Tibial nerve (tissue), 4 donors: Measurements from ENCODE around the gene CTLA4. TPM values are rescaled to one million over a fixed set of nuclear protein-coding genes. Genes with fewer than 3 reads are reported as not detected.

Source experiments
- DNase-seq, 2 donors: peaks; one replicate each; pipeline ENCODE4 v3.0.0-alpha.2; 2019; ENCODE audit warnings: low spot score in 2 of 2
- H3K27ac ChIP-seq, 4 donors: fragments of 200-600 bp; sonication (generic) in 3 of 4; one replicate each; pipeline ENCODE4 v1.5.1; 2017 to 2019; ENCODE audit warnings: mild to moderate bottlenecking in 1 of 4
- H3K27me3 ChIP-seq, 2 donors: fragments of 200-600 bp; sonication (generic) in 1 of 2; one replicate each; pipeline versions ENCODE4 v1.5.1 to v1.6.0; 2017 to 2019
- H3K36me3 ChIP-seq, 3 donors: fragments of 200-600 bp; sonication (generic); one replicate each; pipeline ENCODE4 v1.5.1; 2018 to 2019
- H3K4me1 ChIP-seq, 4 donors: fragments of 200-600 bp; sonication (generic) in 3 of 4; one replicate each; pipeline ENCODE4 v1.5.1; 2017 to 2019
- H3K4me3 ChIP-seq, 4 donors: fragments of 200-600 bp; sonication (generic) in 3 of 4; one replicate each; pipeline ENCODE4 v1.5.1; 2017 to 2019; ENCODE audit warnings: mild to moderate bottlenecking in 1 of 4, moderate library complexity in 1 of 4
- H3K9me3 ChIP-seq, 4 donors: fragments of 200-600 bp; sonication (generic) in 3 of 4; one replicate each; pipeline ENCODE4 v1.5.1; 2017 to 2019
- CTCF ChIP-seq, 5 experiments: fragments of 200-600 bp in 3 of 5; fragments of 450-650 bp in 2 of 5; sonication (generic) in 3 of 5; IDR thresholded peaks; one replicate each; pipeline ENCODE4 v1.5.1; 2016 to 2019; ENCODE audit warnings: antibody characterized with exemption in 5 of 5, mild to moderate bottlenecking in 3 of 5, moderate library complexity in 2 of 5
- EP300 ChIP-seq, 2 donors: sonication (generic); formaldehyde crosslinking; IDR thresholded peaks; one replicate each; pipeline ENCODE4 v1.6.1; 2017; ENCODE audit warnings: antibody characterized with exemption in 2 of 2, mild to moderate bottlenecking in 1 of 2
- POLR2A ChIP-seq, 2 donors: fragments of 450-650 bp; IDR thresholded peaks; one replicate each; pipeline ENCODE4 v1.6.1; 2017; ENCODE audit warnings: antibody characterized with exemption in 2 of 2, mild to moderate bottlenecking in 2 of 2, moderate library complexity in 2 of 2
- WGBS, 2 donors: methylation state at CpG; one replicate each; pipeline ENCODE4 v1.1.5; 2018; 5-methylcytosine and 5-hydroxymethylcytosine counted together
- total RNA-seq, 4 donors: library from RNA; depleted of rRNA; stranded (reverse); fragments of >200 nt; gene quantifications; one replicate each; pipeline ENCODE4 v1.1.0, GENCODE V29; 2016

CTLA4 gene
- not detected for total RNA-seq

DNA sequence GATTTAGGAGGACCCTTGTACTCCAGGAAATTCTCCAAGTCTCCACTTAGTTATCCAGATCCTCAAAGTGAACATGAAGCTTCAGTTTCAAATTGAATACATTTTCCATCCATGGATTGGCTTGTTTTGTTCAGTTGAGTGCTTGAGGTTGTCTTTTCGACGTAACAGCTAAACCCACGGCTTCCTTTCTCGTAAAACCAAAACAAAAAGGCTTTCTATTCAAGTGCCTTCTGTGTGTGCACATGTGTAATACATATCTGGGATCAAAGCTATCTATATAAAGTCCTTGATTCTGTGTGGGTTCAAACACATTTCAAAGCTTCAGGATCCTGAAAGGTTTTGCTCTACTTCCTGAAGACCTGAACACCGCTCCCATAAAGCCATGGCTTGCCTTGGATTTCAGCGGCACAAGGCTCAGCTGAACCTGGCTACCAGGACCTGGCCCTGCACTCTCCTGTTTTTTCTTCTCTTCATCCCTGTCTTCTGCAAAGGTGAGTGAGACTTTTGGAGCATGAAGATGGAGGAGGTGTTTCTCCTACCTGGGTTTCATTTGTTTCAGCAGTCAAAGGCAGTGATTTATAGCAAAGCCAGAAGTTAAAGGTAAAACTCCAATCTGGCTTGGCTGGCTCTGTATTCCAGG lies at the start of gene CTLA4:
CTLA4 (plus strand) TSS at position 211 of the 640 bp plus-strand sequence; CDS start at position 383, 172 bp downstream.
- no peak for DNase-seq
- no peak within 1 kb of the TSS for H3K27ac ChIP-seq
- 65 to 67% methylated on average over 6 of the region's 6 CpGs for WGBS, 2 donors
- H3K9me3 ChIP-seq: peaks cover 0 to 3% (median 0%) of the 10 kb centered on the region in 4 donors
- no peaks in the 10 kb centered on the region for H3K27me3 ChIP-seq
- no peaks in the 10 kb centered on the region for H3K4me1 ChIP-seq
- TF ChIP-seq CTCF (IDR thresholded peaks at IDR 0.05) (no peak), EP300 (IDR thresholded peaks at IDR 0.05) (no peak)
- no peak within 1 kb of the TSS for H3K4me3 ChIP-seq
- H3K36me3 ChIP-seq: no peaks in the 10 kb centered on the region

DNA sequence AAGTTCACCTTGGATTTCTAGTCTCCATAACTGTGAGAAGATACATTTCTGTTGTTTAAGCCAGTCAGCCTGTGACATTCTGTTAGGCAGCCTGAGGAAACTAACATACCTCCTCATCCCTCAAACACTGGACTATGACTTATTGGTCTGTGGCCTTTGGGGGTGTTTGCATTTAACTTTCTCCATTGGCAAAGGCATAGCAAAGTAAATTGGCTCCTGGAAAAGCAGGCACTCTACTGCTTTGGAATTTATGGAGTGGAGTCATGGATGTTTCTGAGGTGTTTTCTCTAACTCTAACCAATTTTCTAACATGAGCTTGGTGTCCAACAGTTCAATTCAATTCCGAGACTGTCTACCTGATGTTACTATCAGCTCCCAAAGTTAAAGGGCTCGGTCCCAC lies 48.9 kb upstream of the CTLA4 start:
- H3K4me1 ChIP-seq: peaks cover 0 to 13% (median 9%) of the 10 kb centered on the region in 4 donors
- 95 to 98% methylated on average over 2 of the region's 2 CpGs for WGBS, 2 donors
- H3K36me3 ChIP-seq: no peaks in the 10 kb centered on the region
- H3K9me3 ChIP-seq: no peaks in the 10 kb centered on the region
- no peak overlapping the region for H3K4me3 ChIP-seq
- DNase-seq: no peak
- TF ChIP-seq EP300 (IDR thresholded peaks at IDR 0.05): no peak
- no peak for TF ChIP-seq POLR2A (IDR thresholded peaks at IDR 0.05)
- no peak for TF ChIP-seq CTCF (IDR thresholded peaks at IDR 0.05)
- H3K27me3 ChIP-seq: no peaks in the 10 kb centered on the region
- no peak overlapping the region for H3K27ac ChIP-seq

DNA sequence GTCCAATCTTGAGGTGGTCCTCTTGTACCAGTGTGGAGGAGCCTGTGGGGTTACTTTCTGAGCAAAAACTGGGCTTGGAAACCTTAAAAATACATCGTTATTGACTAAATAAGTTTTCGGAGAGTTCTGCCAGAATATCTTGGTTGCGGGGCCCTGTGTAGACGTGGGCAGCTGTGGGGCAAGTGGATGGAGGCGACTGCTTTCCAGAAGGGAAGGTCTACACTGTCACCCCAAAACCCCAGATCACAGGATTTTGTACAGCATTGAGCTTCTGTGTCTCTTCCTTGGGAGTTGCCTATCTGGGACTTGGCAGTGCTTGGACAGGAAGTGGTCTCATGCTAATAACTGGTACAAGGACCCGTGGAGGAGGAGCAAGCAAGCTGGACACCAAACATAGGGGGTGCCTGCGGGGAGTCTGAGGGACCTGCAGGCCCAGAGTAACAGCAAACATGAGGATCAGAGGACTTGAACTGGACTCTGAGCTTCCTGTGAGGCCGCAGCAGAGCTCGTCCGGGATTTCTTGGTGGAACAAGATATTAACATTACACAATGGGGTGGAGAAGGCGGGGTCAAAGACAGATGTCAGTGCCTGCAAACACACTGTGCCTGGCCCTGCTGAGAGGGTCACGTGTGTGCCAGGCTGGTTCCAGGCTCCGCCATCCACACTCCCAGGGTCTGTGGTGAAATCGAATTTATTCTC lies 48.0 kb upstream of the CTLA4 start:
- Histone ChIP-seq H3K27ac (no peak overlapping the region), H3K27me3 (no peaks in the 10 kb centered on the region), H3K36me3 (no peaks in the 10 kb centered on the region), H3K4me1 (peaks cover 0 to 10% (median 8%) of the 10 kb centered on the region in 4 donors), H3K9me3 (no peaks in the 10 kb centered on the region), H3K4me3 (no peak overlapping the region)
- TF ChIP-seq EP300 (IDR thresholded peaks at IDR 0.05) (no peak), CTCF (IDR thresholded peaks at IDR 0.05) (no peak), POLR2A (IDR thresholded peaks at IDR 0.05) (no peak)
- WGBS, 2 donors: 81 to 85% methylated on average over 14 of the region's 14 CpGs
- DNase-seq: no peak

- DNase-seq: no peak
- H3K27ac ChIP-seq: no peak overlapping the region
- H3K4me1 ChIP-seq: peaks cover 0 to 7% (median 0%) of the 10 kb centered on the region in 4 donors
- H3K4me3 ChIP-seq: no peak overlapping the region
- no peaks in the 10 kb centered on the region for H3K27me3 ChIP-seq
- no peaks in the 10 kb centered on the region for H3K9me3 ChIP-seq
- no peak for TF ChIP-seq EP300 (IDR thresholded peaks at IDR 0.05)
- no peak for TF ChIP-seq CTCF (IDR thresholded peaks at IDR 0.05)
- TF ChIP-seq POLR2A (IDR thresholded peaks at IDR 0.05): no peak
- 89 to 93% methylated on average over 2 of the region's 2 CpGs for WGBS, 2 donors
- H3K36me3 ChIP-seq: no peaks in the 10 kb centered on the region
These were observed 46.6 kb upstream of the CTLA4 start for GRCh38 chr2:203820969-203821368.

- H3K27me3 ChIP-seq: no peaks in the 10 kb centered on the region
- H3K4me3 ChIP-seq: no peak overlapping the region
- H3K27ac ChIP-seq: no peak overlapping the region
- peaks cover 0 to 7% (median 0%) of the 10 kb centered on the region in 4 donors for H3K4me1 ChIP-seq
- H3K36me3 ChIP-seq: no peaks in the 10 kb centered on the region
- no peak for DNase-seq
- no peaks in the 10 kb centered on the region for H3K9me3 ChIP-seq
- TF ChIP-seq EP300 (IDR thresholded peaks at IDR 0.05) (no peak), CTCF (IDR thresholded peaks at IDR 0.05) (no peak), POLR2A (IDR thresholded peaks at IDR 0.05) (no peak)
- WGBS, 2 donors: 76 to 89% methylated on average over 6 of the region's 6 CpGs
These were observed 45.3 kb upstream of the CTLA4 start for GRCh38 chr2:203822240-203822639.
